Measurements from ENCODE around the gene FASLG.

GRCh38 chr1:172640111-172640510 lies 18.8 kb upstream of the FASLG start:
- TF ChIP-seq CTCF (IDR thresholded peaks at IDR 0.05 in 2 of 3, conservative IDR thresholded peaks at IDR 0.05 in 1 of 3; ENCODE audit: control insufficient read depth in 2 of 3, extremely low read depth in 1 of 3, insufficient read depth in 1 of 3, low read depth in 3 of 3, low read length in 3 of 3): no peak
- TF ChIP-seq POLR2A (IDR thresholded peaks at IDR 0.05; ENCODE audit: low read depth, low read length): no peak
- no peak for TF ChIP-seq POLR2AphosphoS5 (IDR thresholded peaks at IDR 0.05; ENCODE audit: low read length)
- no peak for TF ChIP-seq PML (IDR thresholded peaks at IDR 0.05; ENCODE audit: low read length)
- TF ChIP-seq RB1 (IDR thresholded peaks at IDR 0.05; ENCODE audit: borderline replicate concordance): no peak
- no peak for TF ChIP-seq RAD51 (IDR thresholded peaks at IDR 0.05)
- TF ChIP-seq TAF1 (IDR thresholded peaks at IDR 0.05; ENCODE audit: borderline replicate concordance, low read depth, low read length): no peak

All from GM12878 (cell line).